Measurements from ENCODE around the gene TRPM8.

The TRPM8 gene

DNA sequence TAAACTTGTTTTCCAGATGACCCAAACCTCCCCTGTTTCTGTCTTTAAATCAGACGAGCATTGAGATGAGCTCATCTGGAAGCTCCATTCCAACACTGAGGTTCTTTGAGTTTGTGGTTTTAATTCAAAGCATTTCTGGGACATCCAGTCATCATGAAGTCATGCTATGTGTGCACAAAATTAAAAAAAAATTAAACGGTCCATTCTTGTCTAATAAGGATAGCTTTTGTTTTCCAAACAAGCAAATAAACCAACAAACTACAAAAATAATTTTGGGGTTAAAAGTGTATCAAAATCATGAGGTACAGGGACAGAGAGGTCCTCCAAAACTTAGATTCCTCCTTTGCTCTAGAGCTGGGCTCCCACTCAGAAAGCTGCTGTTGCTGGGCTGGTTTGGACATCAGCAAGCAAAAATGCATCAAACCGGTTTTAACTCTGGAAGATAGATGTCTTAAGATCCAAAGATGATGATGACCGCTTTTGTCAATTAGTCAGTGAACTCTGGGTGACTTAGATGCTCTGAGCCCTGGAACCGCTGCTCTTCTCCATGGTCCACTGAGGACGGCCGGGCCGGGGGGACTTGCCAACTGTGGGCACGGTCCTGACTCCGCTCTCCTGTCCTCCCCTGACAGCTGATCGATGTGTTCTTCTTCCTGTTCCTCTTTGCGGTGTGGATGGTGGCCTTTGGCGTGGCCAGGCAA lies 65.4 kb downstream of the TRPM8 start:
- intact Hi-C loops (cut with DNase I; ENCODE audit: low total_unique reads) = no loop called here
- Histone ChIP-seq H3K27me3 (peaks cover 0 to 10% of the 10 kb centered on the region in 2 donors), H3K36me3 (no peaks in the 10 kb centered on the region), H3K9me3 (no peaks in the 10 kb centered on the region), H3K27ac (no peak overlapping the region), H3K4me1 (no peaks in the 10 kb centered on the region), H3K4me3 (no peak overlapping the region)
- TF ChIP-seq, protein P1, sequence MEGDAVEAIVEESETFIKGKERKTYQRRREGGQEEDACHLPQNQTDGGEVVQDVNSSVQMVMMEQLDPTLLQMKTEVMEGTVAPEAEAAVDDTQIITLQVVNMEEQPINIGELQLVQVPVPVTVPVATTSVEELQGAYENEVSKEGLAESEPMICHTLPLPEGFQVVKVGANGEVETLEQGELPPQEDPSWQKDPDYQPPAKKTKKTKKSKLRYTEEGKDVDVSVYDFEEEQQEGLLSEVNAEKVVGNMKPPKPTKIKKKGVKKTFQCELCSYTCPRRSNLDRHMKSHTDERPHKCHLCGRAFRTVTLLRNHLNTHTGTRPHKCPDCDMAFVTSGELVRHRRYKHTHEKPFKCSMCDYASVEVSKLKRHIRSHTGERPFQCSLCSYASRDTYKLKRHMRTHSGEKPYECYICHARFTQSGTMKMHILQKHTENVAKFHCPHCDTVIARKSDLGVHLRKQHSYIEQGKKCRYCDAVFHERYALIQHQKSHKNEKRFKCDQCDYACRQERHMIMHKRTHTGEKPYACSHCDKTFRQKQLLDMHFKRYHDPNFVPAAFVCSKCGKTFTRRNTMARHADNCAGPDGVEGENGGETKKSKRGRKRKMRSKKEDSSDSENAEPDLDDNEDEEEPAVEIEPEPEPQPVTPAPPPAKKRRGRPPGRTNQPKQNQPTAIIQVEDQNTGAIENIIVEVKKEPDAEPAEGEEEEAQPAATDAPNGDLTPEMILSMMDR (IDR thresholded peaks at IDR 0.05) = no peak
- no peak for DNase-seq

DNA sequence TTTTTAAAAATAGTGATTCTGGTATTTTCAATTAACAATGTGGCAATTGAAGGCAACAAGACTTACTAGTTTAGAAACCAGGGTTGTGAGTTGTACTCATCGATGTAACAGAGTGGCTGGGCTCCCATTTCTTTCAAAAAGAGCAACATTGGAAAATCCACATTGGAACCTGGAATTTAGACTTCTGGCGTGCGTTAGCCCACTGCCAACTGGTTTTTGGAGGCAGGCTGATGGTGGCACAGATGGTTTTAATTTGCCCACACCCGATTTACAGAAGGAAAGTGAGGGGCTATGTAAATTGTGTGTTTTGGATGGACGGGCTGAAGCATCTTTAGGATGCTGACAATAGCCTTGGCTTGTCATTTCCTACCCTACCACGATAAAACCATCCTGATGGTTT lies 66.3 kb downstream of the TRPM8 start:
- H3K4me1 ChIP-seq = no peaks in the 10 kb centered on the region
- H3K9me3 ChIP-seq = no peaks in the 10 kb centered on the region
- TF ChIP-seq, protein P1 (IDR thresholded peaks at IDR 0.05) = no peak
- DNase-seq = no peak
- H3K4me3 ChIP-seq = no peak overlapping the region
- intact Hi-C loops (cut with DNase I; ENCODE audit: low total_unique reads) = no loop called here
- no peak overlapping the region for H3K27ac ChIP-seq
- H3K36me3 ChIP-seq = no peaks in the 10 kb centered on the region
- peaks cover 0 to 8% of the 10 kb centered on the region in 2 donors for H3K27me3 ChIP-seq

DNA sequence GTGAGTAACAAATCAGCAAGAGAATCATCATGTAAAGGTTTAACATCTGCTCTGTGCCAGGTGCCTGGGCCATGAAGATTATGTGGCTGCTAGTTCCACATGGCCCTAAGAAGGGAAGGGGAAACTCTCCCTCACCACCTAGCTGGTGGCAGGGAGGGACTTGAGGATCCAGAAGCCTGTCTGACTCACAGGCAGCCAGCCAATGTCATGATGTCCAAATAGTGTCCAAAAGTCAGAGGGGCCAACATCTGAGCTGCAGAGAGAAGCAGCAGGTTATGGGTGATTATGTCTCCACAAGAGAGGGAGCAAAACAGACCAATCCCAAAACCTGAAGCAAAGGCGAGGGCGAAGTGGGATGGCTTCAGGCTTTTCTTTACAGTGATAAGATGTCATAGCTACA lies 71.4 kb downstream of the TRPM8 start:
- H3K27ac ChIP-seq = no peak overlapping the region
- intact Hi-C loops (cut with DNase I; ENCODE audit: low total_unique reads) = no loop called here
- no peaks in the 10 kb centered on the region for H3K36me3 ChIP-seq
- no peaks in the 10 kb centered on the region for H3K9me3 ChIP-seq
- TF ChIP-seq, protein P1 (IDR thresholded peaks at IDR 0.05) = no peak
- no peak for DNase-seq
- H3K27me3 ChIP-seq = no peaks in the 10 kb centered on the region
- H3K4me3 ChIP-seq = no peak overlapping the region
- H3K4me1 ChIP-seq = no peaks in the 10 kb centered on the region

DNA sequence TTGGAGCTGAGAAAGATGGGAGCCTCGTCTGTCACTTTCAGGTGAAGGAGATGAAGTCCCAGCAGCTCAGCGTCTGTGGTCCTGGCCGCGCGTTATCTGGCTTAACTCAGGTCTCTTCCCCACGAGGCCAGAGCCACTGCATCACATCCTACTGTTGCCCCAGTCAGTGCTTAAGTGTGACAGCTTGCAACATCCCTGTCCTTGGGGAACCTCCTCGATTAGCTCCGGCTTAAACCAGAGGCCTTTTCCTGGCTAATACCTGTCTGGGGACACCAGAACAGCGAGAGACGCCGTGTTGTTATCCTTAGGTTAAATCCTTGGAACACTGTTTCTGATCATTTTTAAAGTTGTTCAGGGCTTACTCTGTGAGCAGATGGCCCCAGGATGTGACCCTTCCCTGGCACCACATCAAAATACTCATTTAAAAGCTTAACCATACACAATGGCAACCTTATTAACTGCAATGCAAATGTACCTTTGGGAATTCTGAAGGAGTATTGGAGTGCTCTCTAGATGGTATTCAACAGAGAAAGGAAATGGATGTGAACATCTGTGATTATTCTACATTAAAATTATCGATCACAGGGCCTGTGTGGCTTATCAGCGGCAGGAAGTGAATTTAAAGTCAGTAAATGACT lies 72.2 kb downstream of the TRPM8 start:
- Histone ChIP-seq H3K36me3 (no peaks in the 10 kb centered on the region), H3K9me3 (no peaks in the 10 kb centered on the region), H3K27ac (no peak overlapping the region), H3K27me3 (no peaks in the 10 kb centered on the region), H3K4me3 (no peak overlapping the region), H3K4me1 (no peaks in the 10 kb centered on the region)
- TF ChIP-seq, protein P1 (IDR thresholded peaks at IDR 0.05) = no peak
- intact Hi-C loops (cut with DNase I; ENCODE audit: low total_unique reads) = no loop called here
- DNase-seq = no peak

DNA sequence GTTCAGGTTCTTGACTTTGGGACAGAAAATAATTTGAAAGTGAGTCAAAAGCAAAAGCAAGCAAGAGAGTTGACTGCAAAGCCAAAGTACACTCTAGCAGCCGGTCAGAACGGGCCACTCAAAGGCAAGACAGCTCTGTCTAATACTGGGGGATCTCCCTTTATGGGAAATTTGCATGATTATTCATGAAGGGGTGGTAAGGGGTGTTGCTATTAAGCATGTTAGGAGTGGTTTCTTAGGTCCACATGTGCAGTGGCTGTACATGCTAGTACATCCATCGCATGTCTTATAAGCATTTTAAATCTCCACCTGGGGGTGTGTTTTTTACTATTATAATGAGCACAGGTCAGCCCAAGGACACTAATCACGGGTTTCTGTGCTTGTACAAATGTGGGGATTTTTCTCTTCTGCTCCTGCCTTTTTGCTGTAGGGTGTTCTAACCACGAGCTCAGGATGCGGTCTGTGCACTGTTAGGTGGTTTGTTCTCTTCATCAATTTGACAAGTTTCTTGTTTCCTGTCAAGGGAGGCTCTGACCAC lies 73.2 kb downstream of the TRPM8 start:
- no peak for DNase-seq
- no peak overlapping the region for H3K4me3 ChIP-seq
- no peaks in the 10 kb centered on the region for H3K9me3 ChIP-seq
- TF ChIP-seq, protein P1 (IDR thresholded peaks at IDR 0.05) = no peak
- H3K27me3 ChIP-seq = no peaks in the 10 kb centered on the region
- H3K4me1 ChIP-seq = no peaks in the 10 kb centered on the region
- no peak overlapping the region for H3K27ac ChIP-seq
- intact Hi-C loops (cut with DNase I; ENCODE audit: low total_unique reads) = no loop called here
- H3K36me3 ChIP-seq = no peaks in the 10 kb centered on the region
